H9 (cell line): ENCODE data around the gene ITPR3. TPM values are rescaled to one million over a fixed set of nuclear protein-coding genes. Genes with fewer than 3 reads are reported as not detected.

Source experiments
- DNase-seq: peaks from one replicate; pipeline ENCODE4 v3.0.0-alpha.2; 2017
- H2AFZ ChIP-seq: one replicate; pipeline ENCODE4 v1.6.1; 2013; ENCODE audit warnings: mild to moderate bottlenecking, low read length, control low read depth, moderate library complexity
- H2AK5ac ChIP-seq: 2 replicates; pipeline ENCODE4 v1.6.1; 2013; ENCODE audit warnings: low read length, control low read depth, mixed read lengths; ENCODE audit not compliant: insufficient read length
- H2BK120ac ChIP-seq: one replicate; pipeline ENCODE4 v1.6.1; 2013; ENCODE audit warnings: low read depth, mild to moderate bottlenecking, low read length, control low read depth, inconsistent platforms; ENCODE audit not compliant: poor library complexity, severe bottlenecking
- H2BK12ac ChIP-seq: 2 replicates; pipeline ENCODE4 v1.6.1; 2013; ENCODE audit warnings: low read length, control low read depth, mixed read lengths, low read depth; ENCODE audit not compliant: insufficient read length
- H2BK15ac ChIP-seq: 2 replicates; pipeline ENCODE4 v1.6.1; 2013; ENCODE audit warnings: low read depth, low read length, control low read depth
- H2BK20ac ChIP-seq: one replicate; pipeline ENCODE4 v1.6.1; 2013; ENCODE audit warnings: low read depth, mild to moderate bottlenecking, low read length, control low read depth, inconsistent platforms; ENCODE audit not compliant: poor library complexity, severe bottlenecking
- H2BK5ac ChIP-seq: 2 replicates; pipeline ENCODE4 v1.6.1; 2013; ENCODE audit warnings: low read length, control low read depth, mixed read lengths; ENCODE audit not compliant: insufficient read length
- H3K14ac ChIP-seq: 2 replicates; pipeline ENCODE4 v1.6.1; 2013; ENCODE audit warnings: low read length, control low read depth; ENCODE audit not compliant: insufficient read depth
- H3K18ac ChIP-seq: 2 replicates; pipeline ENCODE4 v1.6.1; 2013; ENCODE audit warnings: low read depth, mild to moderate bottlenecking, mixed read lengths, low read length, control low read depth; ENCODE audit not compliant: insufficient read length
- H3K23ac ChIP-seq: 2 replicates; pipeline ENCODE4 v1.6.1; 2013; ENCODE audit warnings: low read length, control low read depth, mixed read lengths, low read depth; ENCODE audit not compliant: insufficient read length
- H3K23me2 ChIP-seq: 2 replicates; pipeline ENCODE4 v1.6.1; 2013; ENCODE audit warnings: low read depth, mild to moderate bottlenecking, mixed read lengths, low read length, control low read depth; ENCODE audit not compliant: insufficient read length, poor library complexity, severe bottlenecking
- H3K27ac ChIP-seq: 2 replicates; pipeline ENCODE4 v1.5.1; 2013; ENCODE audit warnings: low read length, control low read depth, mixed read lengths, low read depth; ENCODE audit not compliant: insufficient read length
- H3K27me3 ChIP-seq: 2 replicates; pipeline ENCODE4 v1.6.1; 2013; ENCODE audit warnings: low read length, control low read depth, inconsistent platforms; ENCODE audit not compliant: insufficient read depth
- H3K4ac ChIP-seq: 2 replicates; pipeline ENCODE4 v1.6.1; 2013; ENCODE audit warnings: low read depth, mild to moderate bottlenecking, control low read depth, inconsistent platforms, low read length, moderate library complexity
- H3K4me1 ChIP-seq: 2 replicates; pipeline ENCODE4 v1.6.1; 2013; ENCODE audit warnings: low read length, control low read depth, inconsistent platforms; ENCODE audit not compliant: insufficient read depth
- H3K4me2 ChIP-seq: 2 replicates; pipeline ENCODE4 v1.6.1; 2013; ENCODE audit warnings: low read length, control low read depth, mixed read lengths; ENCODE audit not compliant: insufficient read length, insufficient read depth
- H3K56ac ChIP-seq: 2 replicates; pipeline ENCODE4 v1.6.1; 2013; ENCODE audit warnings: low read depth, mild to moderate bottlenecking, mixed read lengths, low read length, control low read depth; ENCODE audit not compliant: insufficient read length
- H3K79me1 ChIP-seq: 2 replicates; pipeline ENCODE4 v1.6.1; 2013; ENCODE audit warnings: low read depth, mild to moderate bottlenecking, moderate library complexity, low read length, control low read depth, inconsistent platforms; ENCODE audit not compliant: insufficient read depth, poor library complexity, severe bottlenecking
- H3K79me2 ChIP-seq: 2 replicates; pipeline ENCODE4 v1.6.1; 2013; ENCODE audit warnings: low read length, control low read depth, inconsistent platforms; ENCODE audit not compliant: insufficient read depth
- H3K9ac ChIP-seq: 2 replicates; pipeline ENCODE4 v1.6.1; 2013; ENCODE audit warnings: low read length, control low read depth, mixed read lengths; ENCODE audit not compliant: insufficient read length; ENCODE audit errors: extremely low read depth
- H3K9me3 ChIP-seq: one replicate; pipeline ENCODE4 v1.6.1; 2013; ENCODE audit warnings: low read depth, low read length, inconsistent platforms; ENCODE audit not compliant: control insufficient read depth
- H3T11ph ChIP-seq: one replicate; pipeline ENCODE4 v1.6.1; 2013; ENCODE audit warnings: mild to moderate bottlenecking, low read length, control low read depth, inconsistent platforms
- H4K20me1 ChIP-seq: one replicate; pipeline ENCODE4 v1.6.1; 2013; ENCODE audit not compliant: control insufficient read depth, insufficient read length, insufficient read depth
- H4K5ac ChIP-seq: 2 replicates; pipeline ENCODE4 v1.6.1; 2013; ENCODE audit warnings: low read depth, mild to moderate bottlenecking, mixed read lengths, low read length, control low read depth; ENCODE audit not compliant: insufficient read length
- H4K8ac ChIP-seq: replicated peaks from 2 replicates; pipeline ENCODE4 v1.6.1; 2013; ENCODE audit warnings: low read length, control low read depth, mixed read lengths, low read depth; ENCODE audit not compliant: insufficient read length
- H4K91ac ChIP-seq: 2 replicates; pipeline ENCODE4 v1.6.1; 2013; ENCODE audit warnings: low read depth, mild to moderate bottlenecking, moderate library complexity, mixed read lengths, low read length, control low read depth; ENCODE audit not compliant: insufficient read length
- H3K27ac Mint-ChIP-seq, 3 experiments: 2 replicates in 2 of 3; 3 replicates in 1 of 3; pipeline ENCODE4 v1.8.0; 2020 to 2021; ENCODE audit warnings: mixed read lengths in 3 of 3, mild to moderate bottlenecking in 1 of 3, moderate library complexity in 1 of 3
- H3K27me3 Mint-ChIP-seq: 2 replicates; pipeline ENCODE4 v1.8.0; 2021; ENCODE audit warnings: low read depth, mild to moderate bottlenecking, moderate library complexity, mixed read lengths
- H3K36me3 Mint-ChIP-seq, 3 experiments: 2 replicates in 2 of 3; 3 replicates in 1 of 3; pipeline ENCODE4 v1.8.0; 2020 to 2021; ENCODE audit warnings: low read depth in 3 of 3, mixed read lengths in 3 of 3; ENCODE audit not compliant: insufficient read depth in 1 of 3
- H3K4me1 Mint-ChIP-seq, 2 experiments: 2 replicates each; pipeline ENCODE4 v1.8.0; 2020; ENCODE audit warnings: mixed read lengths in 2 of 2
- H3K4me3 Mint-ChIP-seq, 2 experiments: 2 replicates in 1 of 2; 3 replicates in 1 of 2; pipeline ENCODE4 v1.8.0; 2020 to 2021; ENCODE audit warnings: mild to moderate bottlenecking in 2 of 2, mixed read lengths in 2 of 2, moderate library complexity in 1 of 2
- H3K9me3 Mint-ChIP-seq, 2 experiments: 2 replicates in 1 of 2; 3 replicates in 1 of 2; pipeline ENCODE4 v1.8.0; 2020; ENCODE audit warnings: mild to moderate bottlenecking in 2 of 2, mixed read lengths in 2 of 2, moderate library complexity in 1 of 2
- WGBS: extraction: QIAGEN DNeasy Blood & Tissue Kit; methylation state at CpG from one replicate; pipeline ENCODE4 v1.1.7; 2013; ENCODE audit warnings: missing lambda C conversion rate, low lambda C conversion rate, mixed read lengths; ENCODE audit not compliant: insufficient read length; ENCODE audit errors: extremely low coverage; 5-methylcytosine and 5-hydroxymethylcytosine counted together
- total RNA-seq: library from RNA; stranded (reverse); gene quantifications from 2 replicates; pipeline ENCODE4 v1.2.1, GENCODE V29; 2021
- TF ChIP-seq, protein P1 (sequence below): fragments of 200-600 bp; sonication (generic); conservative IDR thresholded peaks from 3 replicates; pipeline ENCODE4 v1.8.0; 2021; ENCODE audit warnings: antibody characterized with exemption, mild to moderate bottlenecking

ITPR3 gene
- total RNA-seq, 1 experiment from 2014 or later = 40.3 TPM

DNA sequence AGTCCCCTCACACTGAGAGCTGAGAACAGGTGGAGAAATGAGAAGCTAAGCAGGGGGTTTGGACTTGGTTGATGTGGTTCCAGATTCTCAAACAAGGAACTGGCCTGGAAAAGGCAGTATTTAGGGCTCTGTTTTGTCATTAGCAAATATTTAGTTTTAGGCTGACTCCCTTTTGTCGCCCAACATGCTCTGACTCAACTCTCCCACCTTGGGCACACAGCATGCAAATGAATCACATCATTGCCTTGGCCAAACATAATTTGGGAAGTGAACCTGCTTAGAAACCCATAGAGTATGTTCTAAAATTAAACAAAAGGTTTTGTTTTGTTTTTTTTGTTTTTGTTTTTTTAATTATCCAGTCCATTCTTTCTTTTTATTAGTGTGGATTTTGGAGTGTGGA is 99.9 kb downstream of the ITPR3 start:
- Histone ChIP-seq H3K9me3 (no peaks in the 10 kb centered on the region), H2AK5ac (no peak overlapping the region), H4K20me1 (no peaks in the 10 kb centered on the region), H3K56ac (no peak overlapping the region), H3K9ac (no peak overlapping the region), H2AFZ (no peak overlapping the region), H3K18ac (no peak overlapping the region), H3K79me1 (no peaks in the 10 kb centered on the region), H4K8ac (no peak overlapping the region), H3K79me2 (no peaks in the 10 kb centered on the region), H4K91ac (no peak overlapping the region), H3K4ac (no peak overlapping the region), H3K23me2 (no peaks in the 10 kb centered on the region), H2BK12ac (no peak overlapping the region), H2BK15ac (no peak overlapping the region), H2BK5ac (no peak overlapping the region), H3K27me3 (no peaks in the 10 kb centered on the region), H3K23ac (no peak overlapping the region), H3K27ac (no peak overlapping the region), H3K14ac (no peak overlapping the region), H3T11ph (no peak overlapping the region), H3K4me2 (no peak overlapping the region), H2BK120ac (no peak overlapping the region), H2BK20ac (no peak overlapping the region), H3K4me1 (peaks cover 4% of the 10 kb centered on the region; the same call in 1 of the 2 replicates), H4K5ac (no peak overlapping the region)
- H3K4me1 Mint-ChIP-seq = peaks cover 32 to 34% of the 10 kb centered on the region in 2 experiments
- no peak for DNase-seq
- no peaks in the 10 kb centered on the region for H3K9me3 Mint-ChIP-seq
- no peak overlapping the region for H3K27ac Mint-ChIP-seq
- H3K36me3 Mint-ChIP-seq = no peaks in the 10 kb centered on the region
- H3K27me3 Mint-ChIP-seq = peaks cover 11% of the 10 kb centered on the region
- no peak overlapping the region for H3K4me3 Mint-ChIP-seq
- TF ChIP-seq, protein P1, sequence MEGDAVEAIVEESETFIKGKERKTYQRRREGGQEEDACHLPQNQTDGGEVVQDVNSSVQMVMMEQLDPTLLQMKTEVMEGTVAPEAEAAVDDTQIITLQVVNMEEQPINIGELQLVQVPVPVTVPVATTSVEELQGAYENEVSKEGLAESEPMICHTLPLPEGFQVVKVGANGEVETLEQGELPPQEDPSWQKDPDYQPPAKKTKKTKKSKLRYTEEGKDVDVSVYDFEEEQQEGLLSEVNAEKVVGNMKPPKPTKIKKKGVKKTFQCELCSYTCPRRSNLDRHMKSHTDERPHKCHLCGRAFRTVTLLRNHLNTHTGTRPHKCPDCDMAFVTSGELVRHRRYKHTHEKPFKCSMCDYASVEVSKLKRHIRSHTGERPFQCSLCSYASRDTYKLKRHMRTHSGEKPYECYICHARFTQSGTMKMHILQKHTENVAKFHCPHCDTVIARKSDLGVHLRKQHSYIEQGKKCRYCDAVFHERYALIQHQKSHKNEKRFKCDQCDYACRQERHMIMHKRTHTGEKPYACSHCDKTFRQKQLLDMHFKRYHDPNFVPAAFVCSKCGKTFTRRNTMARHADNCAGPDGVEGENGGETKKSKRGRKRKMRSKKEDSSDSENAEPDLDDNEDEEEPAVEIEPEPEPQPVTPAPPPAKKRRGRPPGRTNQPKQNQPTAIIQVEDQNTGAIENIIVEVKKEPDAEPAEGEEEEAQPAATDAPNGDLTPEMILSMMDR = no peak
- no CpG with 5 or more reads among the region's 1 CpG for WGBS
